ENCODE measurements around the gene PCDHGA12. TPM values are rescaled to one million over a fixed set of nuclear protein-coding genes. Genes with fewer than 3 reads are reported as not detected.
"Not testable (repeated sequence)": the region's sequence is repeated elsewhere in the genome, so short reads cannot be mapped to it uniquely, and the experiment has no call there.

The PCDHGA12 gene
- total RNA-seq, 1 donor from 2014 or later = 6.5 TPM

- ATAC-seq = no peak
Observed at GRCh38 chr5:141427783-141428426, 2.4 kb upstream of the PCDHGA12 start.

DNA sequence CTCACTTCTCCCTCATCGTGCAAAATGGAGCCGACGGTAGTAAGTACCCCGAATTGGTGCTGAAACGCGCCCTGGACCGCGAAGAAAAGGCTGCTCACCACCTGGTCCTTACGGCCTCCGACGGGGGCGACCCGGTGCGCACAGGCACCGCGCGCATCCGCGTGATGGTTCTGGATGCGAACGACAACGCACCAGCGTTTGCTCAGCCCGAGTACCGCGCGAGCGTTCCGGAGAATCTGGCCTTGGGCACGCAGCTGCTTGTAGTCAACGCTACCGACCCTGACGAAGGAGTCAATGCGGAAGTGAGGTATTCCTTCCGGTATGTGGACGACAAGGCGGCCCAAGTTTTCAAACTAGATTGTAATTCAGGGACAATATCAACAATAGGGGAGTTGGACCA is 979 bp downstream of the PCDHGA12 start:
- DNase-seq (ENCODE audit: missing footprints) (no peak), ATAC-seq (no peak)
- intact Hi-C loops (cut with DNase I) = loop anchor here (2.0 to 5.0 kb wide), 2 partner anchors 46 to 94 kb away; partner anchors contain the start of gene PCDHGC3

More at GRCh38 chr5:141427783-141428426, 2.4 kb upstream of the PCDHGA12 start:
- no peak for DNase-seq (ENCODE audit: missing footprints)
- intact Hi-C loops (cut with DNase I) = no loop called here

- ATAC-seq; DNase-seq (ENCODE audit: missing footprints): not testable (repeated sequence)
- intact Hi-C loops (cut with DNase I) = loop anchor here (5.0 kb wide), 1 partner anchor 45 kb away; the partner anchor contains the start of gene PCDHGC3
Observed at GRCh38 chr5:141432308-141432707, 2.0 kb downstream of the PCDHGA12 start.

GRCh38 chr5:141432726-141433125 is 2.4 kb downstream of the PCDHGA12 start:
- intact Hi-C loops (cut with DNase I) = loop anchor here (5.0 kb wide), 1 partner anchor 45 kb away; the partner anchor contains the start of gene PCDHGC3
- not testable (repeated sequence) for DNase-seq (ENCODE audit: missing footprints); ATAC-seq

DNA sequence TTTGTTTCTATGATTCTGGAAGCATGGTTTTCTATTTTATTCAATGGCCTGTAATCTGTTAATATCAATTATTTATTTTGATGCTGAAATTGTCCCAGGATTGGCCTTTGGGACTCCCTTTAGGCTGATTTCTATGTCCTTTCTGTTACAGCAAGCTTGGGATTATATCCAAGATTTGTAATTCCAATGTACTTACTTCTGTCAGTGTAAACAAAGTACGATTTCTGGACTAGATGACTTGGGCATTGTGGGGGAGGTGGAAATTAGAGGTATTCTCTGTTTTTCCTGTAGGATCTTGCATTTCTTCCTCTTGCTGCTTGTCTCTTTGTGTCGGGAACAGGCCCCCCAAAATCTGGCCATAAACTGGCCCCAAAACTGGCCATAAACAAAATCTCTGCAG is 3.7 kb downstream of the PCDHGA12 start:
- ATAC-seq (no peak), DNase-seq (ENCODE audit: missing footprints) (no peak)
- intact Hi-C loops (cut with DNase I) = loop anchor here (5.0 kb wide), 1 partner anchor 43 kb away; the partner anchor contains the start of gene PCDHGC3

GRCh38 chr5:141437221-141437620 is 6.9 kb downstream of the PCDHGA12 start:
- ATAC-seq = no peak
- intact Hi-C loops (cut with DNase I) = no loop called here
- DNase-seq (ENCODE audit: missing footprints) = no peak

DNA sequence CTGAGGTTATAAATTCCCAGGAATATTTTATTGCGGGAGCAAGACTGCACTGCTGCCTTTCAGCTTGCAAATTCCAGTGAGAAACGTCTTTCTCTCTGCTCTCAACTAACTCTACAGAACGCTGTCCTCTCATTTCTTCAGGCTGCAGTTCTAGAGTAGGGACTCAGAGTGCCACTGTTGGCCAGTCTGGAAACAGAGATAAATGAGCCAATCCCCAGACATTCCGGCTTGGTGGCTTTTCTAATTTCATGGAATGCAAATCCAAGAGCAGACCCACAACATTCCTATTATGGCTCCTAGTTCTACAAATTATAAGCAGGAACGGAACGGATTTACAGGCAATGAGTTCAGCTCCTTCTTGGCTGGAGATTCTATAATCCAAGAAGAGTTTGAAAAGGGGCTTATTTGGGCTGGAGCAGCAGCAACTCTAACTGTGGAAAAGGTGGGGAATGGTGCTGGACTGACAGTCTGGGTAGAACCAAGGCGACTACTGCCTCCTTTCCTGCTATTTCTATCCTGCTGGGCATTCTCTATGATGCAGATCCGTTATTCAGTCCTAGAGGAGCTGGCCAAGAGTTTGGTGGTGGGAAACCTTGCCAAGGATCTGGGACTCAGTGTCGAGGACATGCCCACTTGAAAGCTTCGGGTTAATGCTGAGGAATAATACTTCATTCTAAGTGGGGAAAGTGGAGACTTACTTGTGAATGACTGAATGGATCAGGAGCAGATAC is 9.3 kb downstream of the PCDHGA12 start:
- DNase-seq (ENCODE audit: missing footprints) (no peak), ATAC-seq (no peak)
- intact Hi-C loops (cut with DNase I) = no loop called here

- ATAC-seq = no peak
- intact Hi-C loops (cut with DNase I) = no loop called here
- no peak for DNase-seq (ENCODE audit: missing footprints)
Observed at GRCh38 chr5:141440341-141440740, 10.0 kb downstream of the PCDHGA12 start.

GRCh38 chr5:141441571-141442170 is 11.4 kb downstream of the PCDHGA12 start:
- DNase-seq (ENCODE audit: missing footprints) (no peak), ATAC-seq (peak; percentile 81)
- intact Hi-C loops (cut with DNase I) = no loop called here

- DNase-seq (ENCODE audit: missing footprints) (no peak), ATAC-seq (no peak)
- intact Hi-C loops (cut with DNase I) = no loop called here
Observed at GRCh38 chr5:141465351-141465750, 35.0 kb downstream of the PCDHGA12 start.

- ATAC-seq (peak; percentile 99), DNase-seq (ENCODE audit: missing footprints) (peak; percentile 94)
- intact Hi-C loops (cut with DNase I) = loop anchor here (2.0 to 5.0 kb wide), 2 partner anchors 43 to 49 kb away; partner anchors contain the start of gene PCDHGA12
Observed at GRCh38 chr5:141475625-141476131, 45.4 kb downstream of the PCDHGA12 start, which contains the start of gene PCDHGC3. Gene PCDHGC3, plus strand, starts transcription at chr5:141475966. Its CDS starts 151 bp downstream, at chr5:141476117.

- DNase-seq (ENCODE audit: missing footprints) (peak; percentile 74), ATAC-seq (peak; percentile 60)
- intact Hi-C loops (cut with DNase I) = loop anchor here (5.0 kb wide), 1 partner anchor 44 kb away; the partner anchor contains the start of gene PCDHGA12
Observed at GRCh38 chr5:141476132-141476911, 46.0 kb downstream of the PCDHGA12 start.

GRCh38 chr5:141477044-141477575 is 46.8 kb downstream of the PCDHGA12 start:
- no peak for DNase-seq (ENCODE audit: missing footprints)
- ATAC-seq = no peak
- intact Hi-C loops (cut with DNase I) = loop anchor here (5.0 kb wide), 1 partner anchor 45 kb away; the partner anchor contains the start of gene PCDHGA12

GRCh38 chr5:141477815-141478214 is 47.5 kb downstream of the PCDHGA12 start:
- DNase-seq (ENCODE audit: missing footprints) = no peak
- ATAC-seq = no peak
- intact Hi-C loops (cut with DNase I) = loop anchor here (5.0 kb wide), 1 partner anchor 46 kb away; the partner anchor contains the start of gene PCDHGA12

DNA sequence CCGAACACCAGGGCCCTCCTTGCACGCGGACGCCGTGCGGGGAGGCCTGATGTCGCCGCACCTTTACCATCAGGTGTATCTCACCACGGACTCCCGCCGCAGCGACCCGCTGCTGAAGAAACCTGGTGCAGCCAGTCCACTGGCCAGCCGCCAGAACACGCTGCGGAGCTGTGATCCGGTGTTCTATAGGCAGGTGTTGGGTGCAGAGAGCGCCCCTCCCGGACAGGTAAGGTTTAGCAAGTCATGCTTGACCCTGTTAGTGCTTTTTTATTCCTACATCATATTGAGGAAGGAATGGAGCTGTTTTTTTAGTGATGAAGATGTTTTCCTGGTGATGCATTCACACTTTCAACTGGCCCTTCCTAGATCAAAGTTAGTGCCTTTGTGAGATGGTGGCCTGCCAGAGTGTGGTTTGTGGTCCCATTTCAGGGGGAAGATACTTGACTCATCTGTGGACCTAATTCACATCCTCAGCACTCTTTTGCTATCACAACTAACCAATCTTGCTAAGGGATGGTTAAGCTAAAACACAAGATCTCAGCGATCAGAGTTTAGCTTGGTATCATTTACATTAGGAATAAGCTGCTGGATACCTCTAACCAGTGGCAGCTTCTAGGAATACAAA is 48.1 kb downstream of the PCDHGA12 start:
- no peak for DNase-seq (ENCODE audit: missing footprints)
- no peak for ATAC-seq
- intact Hi-C loops (cut with DNase I) = loop anchor here (5.0 kb wide), 1 partner anchor 46 kb away; the partner anchor contains the start of gene PCDHGA12

DNA sequence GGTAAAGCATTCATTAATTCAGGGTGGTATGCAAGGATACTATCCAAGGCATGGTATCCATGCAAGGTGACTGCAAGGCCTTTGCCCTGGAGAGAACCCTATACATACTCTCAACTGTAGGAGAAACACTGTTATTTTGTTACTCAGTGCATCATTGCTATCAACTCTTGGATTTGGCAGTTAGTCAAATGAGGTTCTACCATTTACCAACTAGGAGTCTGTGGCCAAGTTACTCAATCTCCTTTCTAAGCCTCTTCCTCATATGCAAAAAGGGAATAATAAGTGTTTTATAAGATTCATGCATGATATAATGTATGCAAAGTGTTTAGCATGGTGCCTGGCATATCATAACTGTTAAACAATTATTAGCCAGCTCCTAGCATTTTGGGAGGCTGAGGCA is 49.5 kb downstream of the PCDHGA12 start:
- DNase-seq (ENCODE audit: missing footprints) (no peak), ATAC-seq (no peak)
- intact Hi-C loops (cut with DNase I) = loop anchor here (5.0 kb wide), 1 partner anchor 47 kb away; the partner anchor contains the start of gene PCDHGA12
